ENCODE results near the gene DNAJB6. TPM values are rescaled to one million over a fixed set of nuclear protein-coding genes. Genes with fewer than 3 reads are reported as not detected.

DNAJB6 gene
- total RNA-seq, 4 donors from 2014 or later: 152 to 230 (median 185) TPM

DNA sequence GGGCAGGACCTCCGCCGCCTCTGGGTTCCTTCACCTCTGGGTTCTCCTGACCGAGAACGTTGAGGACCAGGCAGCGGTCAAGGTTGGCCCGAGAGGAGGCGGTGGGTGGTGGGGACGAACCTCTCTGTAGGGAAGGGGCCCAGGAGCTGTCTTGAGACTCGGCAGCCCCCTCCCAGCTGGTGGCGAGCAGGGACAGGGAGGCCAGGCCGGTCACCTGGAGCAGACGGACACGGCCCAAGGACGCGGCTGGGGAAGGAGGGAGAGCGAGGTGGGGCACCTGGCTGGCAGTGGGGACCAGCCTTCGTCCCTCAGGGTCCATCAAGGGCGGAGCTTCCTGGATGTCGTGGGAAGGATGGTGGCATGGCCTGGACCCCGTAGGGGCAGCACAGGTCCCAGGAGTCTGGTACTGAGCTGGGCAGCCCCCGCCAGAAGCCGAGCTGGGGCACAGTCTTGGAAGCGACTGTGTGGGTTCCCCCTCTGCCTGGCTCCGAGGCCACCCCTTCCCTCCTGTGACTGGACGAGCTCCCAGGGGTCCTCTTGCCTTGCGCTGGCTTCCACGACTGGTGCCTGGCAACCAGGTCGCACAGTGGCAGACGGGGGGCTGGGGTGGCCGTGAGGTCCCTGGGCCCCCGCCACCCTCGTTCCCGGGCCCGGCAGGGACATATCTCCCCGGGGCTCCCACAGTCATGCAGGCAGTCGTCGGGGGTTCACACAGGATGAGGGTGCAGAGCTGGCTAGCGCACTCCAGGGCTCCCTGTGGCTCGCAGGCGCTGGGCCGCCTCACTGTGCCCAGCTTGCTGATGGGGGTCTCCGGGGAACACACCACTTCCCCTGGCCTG is 89.9 kb downstream of the DNAJB6 start:
- peak in 1 of 2 donors; percentile 46 for DNase-seq (ENCODE audit: low spot score in 2 of 2)
- H3K27me3 ChIP-seq: no peaks in the 10 kb centered on the region
- no peak overlapping the region for H3K4me3 ChIP-seq
- H3K4me1 ChIP-seq: no peaks in the 10 kb centered on the region
- H3K36me3 ChIP-seq: peaks cover 6% of the 10 kb centered on the region
- no peak overlapping the region for H3K27ac ChIP-seq
- H3K9me3 ChIP-seq: no peaks in the 10 kb centered on the region
- TF ChIP-seq POLR2AphosphoS5 (IDR thresholded peaks at IDR 0.05) (no peak), EP300 (IDR thresholded peaks at IDR 0.05) (no peak), POLR2A (IDR thresholded peaks at IDR 0.05) (no peak)
- TF ChIP-seq, protein P1, sequence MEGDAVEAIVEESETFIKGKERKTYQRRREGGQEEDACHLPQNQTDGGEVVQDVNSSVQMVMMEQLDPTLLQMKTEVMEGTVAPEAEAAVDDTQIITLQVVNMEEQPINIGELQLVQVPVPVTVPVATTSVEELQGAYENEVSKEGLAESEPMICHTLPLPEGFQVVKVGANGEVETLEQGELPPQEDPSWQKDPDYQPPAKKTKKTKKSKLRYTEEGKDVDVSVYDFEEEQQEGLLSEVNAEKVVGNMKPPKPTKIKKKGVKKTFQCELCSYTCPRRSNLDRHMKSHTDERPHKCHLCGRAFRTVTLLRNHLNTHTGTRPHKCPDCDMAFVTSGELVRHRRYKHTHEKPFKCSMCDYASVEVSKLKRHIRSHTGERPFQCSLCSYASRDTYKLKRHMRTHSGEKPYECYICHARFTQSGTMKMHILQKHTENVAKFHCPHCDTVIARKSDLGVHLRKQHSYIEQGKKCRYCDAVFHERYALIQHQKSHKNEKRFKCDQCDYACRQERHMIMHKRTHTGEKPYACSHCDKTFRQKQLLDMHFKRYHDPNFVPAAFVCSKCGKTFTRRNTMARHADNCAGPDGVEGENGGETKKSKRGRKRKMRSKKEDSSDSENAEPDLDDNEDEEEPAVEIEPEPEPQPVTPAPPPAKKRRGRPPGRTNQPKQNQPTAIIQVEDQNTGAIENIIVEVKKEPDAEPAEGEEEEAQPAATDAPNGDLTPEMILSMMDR (IDR thresholded peaks at IDR 0.05): no peak
- WGBS: 87% methylated on average over 25 of the region's 42 CpGs

DNA sequence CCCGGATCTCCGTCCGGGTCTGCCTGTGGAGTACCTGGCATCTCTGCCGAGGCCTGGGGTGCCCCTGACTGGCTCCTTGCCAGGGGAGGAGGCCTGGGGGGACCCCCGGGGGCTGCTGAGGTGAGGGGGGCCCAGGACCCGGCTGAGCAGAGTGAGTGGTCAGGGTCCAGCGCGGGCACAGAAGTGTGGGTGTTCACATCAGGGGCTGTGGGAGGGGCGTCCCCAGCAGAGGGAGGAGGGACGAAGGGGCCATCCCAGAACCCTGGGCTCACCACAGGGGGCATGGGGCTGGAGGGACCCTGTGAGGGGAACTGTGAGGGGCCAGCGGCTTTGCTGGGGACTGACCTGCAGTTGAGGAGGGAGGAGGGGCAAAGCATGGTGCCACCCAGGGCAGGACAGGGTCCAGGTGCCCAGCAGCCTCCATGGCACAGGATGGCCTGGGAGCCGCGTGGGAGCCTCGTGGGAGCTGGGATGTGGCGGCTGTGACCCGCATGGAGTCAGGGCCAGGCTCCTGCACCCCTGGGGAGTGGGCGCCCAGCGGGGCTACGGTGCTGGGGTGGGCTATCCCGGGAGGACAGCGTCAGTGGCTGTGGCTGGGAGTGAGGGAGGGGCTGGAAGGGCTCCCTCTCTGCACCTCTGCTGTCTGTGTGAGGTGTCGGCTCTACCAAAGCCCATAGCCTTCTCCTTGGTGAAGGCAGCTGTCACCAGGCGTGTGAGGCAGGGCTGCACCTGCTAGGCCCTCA is 91.2 kb downstream of the DNAJB6 start:
- TF ChIP-seq, protein P1 (IDR thresholded peaks at IDR 0.05): no peak
- TF ChIP-seq EP300 (IDR thresholded peaks at IDR 0.05) (no peak), POLR2A (IDR thresholded peaks at IDR 0.05) (no peak), POLR2AphosphoS5 (IDR thresholded peaks at IDR 0.05) (no peak)
- 89% methylated on average over 11 of the region's 23 CpGs for WGBS

DNA sequence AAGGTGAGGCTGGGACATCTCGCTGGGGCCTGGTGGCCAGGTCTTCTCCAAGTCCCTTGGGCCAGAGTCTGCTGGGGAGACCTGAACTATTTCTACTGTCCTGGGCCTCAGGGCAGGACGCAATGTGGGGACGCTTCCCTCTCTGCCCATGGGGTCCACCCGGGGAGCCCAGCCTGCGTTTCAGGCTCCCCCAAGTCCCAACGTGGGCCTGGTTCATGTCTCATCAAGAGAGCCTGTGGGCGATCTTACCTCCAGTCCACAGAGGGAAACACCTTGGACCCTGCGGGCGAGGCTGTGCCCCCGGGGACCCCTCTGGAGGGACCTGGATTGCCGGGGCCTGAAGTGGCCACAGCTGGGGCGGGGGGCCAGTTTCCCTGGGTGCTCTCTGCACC is 91.7 kb downstream of the DNAJB6 start:
- H3K9me3 ChIP-seq: no peaks in the 10 kb centered on the region
- H3K27me3 ChIP-seq: no peaks in the 10 kb centered on the region
- WGBS: 100% methylated on average over 2 of the region's 12 CpGs
- H3K27ac ChIP-seq: no peak overlapping the region
- H3K4me1 ChIP-seq: peaks cover 9% of the 10 kb centered on the region
- H3K4me3 ChIP-seq: no peak overlapping the region
- TF ChIP-seq EP300 (IDR thresholded peaks at IDR 0.05): no peak
- TF ChIP-seq, protein P1 (IDR thresholded peaks at IDR 0.05): no peak
- TF ChIP-seq POLR2AphosphoS5 (IDR thresholded peaks at IDR 0.05): no peak
- TF ChIP-seq POLR2A (IDR thresholded peaks at IDR 0.05): no peak
- DNase-seq (ENCODE audit: low spot score in 2 of 2): peak in 1 of 2 donors; percentile 50
- no peaks in the 10 kb centered on the region for H3K36me3 ChIP-seq

More for the DNA sequence above, 91.2 kb downstream of the DNAJB6 start:
- Histone ChIP-seq H3K9me3 (no peaks in the 10 kb centered on the region), H3K27me3 (no peaks in the 10 kb centered on the region), H3K36me3 (no peaks in the 10 kb centered on the region), H3K4me3 (no peak overlapping the region), H3K27ac (no peak overlapping the region), H3K4me1 (peaks cover 7% of the 10 kb centered on the region)
- DNase-seq (ENCODE audit: low spot score in 2 of 2): peak in 1 of 2 donors; percentile 55

DNA sequence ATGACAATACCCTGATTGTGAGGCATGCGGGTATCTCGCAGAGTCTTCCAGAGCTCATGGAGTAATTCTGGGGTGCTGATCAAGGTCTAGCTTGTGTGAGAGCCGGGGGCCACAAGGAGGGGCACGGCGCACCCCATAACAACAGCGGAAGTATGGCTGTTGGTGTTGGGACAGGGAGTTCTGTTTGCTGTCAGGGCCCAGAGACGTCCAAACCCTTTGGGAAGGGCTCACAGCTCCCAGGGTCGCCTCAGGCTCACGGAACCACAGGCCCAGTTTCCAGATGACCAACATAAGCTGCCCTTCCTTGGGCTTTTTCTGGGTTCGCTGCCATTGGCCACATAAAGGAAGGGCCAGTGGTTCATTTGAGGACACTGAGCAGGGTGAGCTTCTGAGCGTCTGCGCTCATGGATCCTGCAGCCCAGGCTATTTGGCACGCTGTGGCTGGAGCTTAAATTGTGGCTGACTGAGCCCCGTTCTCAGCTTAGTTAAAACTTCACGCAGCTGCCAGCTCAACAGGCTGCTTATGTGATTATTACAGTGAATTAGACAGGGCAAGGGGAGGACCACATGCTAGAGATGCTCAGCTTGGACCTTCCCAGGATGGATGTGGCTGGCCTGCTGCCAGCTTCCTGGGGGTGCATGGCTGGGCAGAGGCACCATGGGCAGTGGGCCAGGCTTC is 92.3 kb downstream of the DNAJB6 start:
- Histone ChIP-seq H3K4me1 (peaks cover 9% of the 10 kb centered on the region), H3K9me3 (no peaks in the 10 kb centered on the region), H3K27me3 (no peaks in the 10 kb centered on the region), H3K27ac (no peak overlapping the region), H3K36me3 (no peaks in the 10 kb centered on the region), H3K4me3 (no peak overlapping the region)
- WGBS: 74% methylated on average over 9 of the region's 15 CpGs
- DNase-seq (ENCODE audit: low spot score in 2 of 2): no peak
- TF ChIP-seq EP300 (IDR thresholded peaks at IDR 0.05): no peak
- TF ChIP-seq, protein P1 (IDR thresholded peaks at IDR 0.05): no peak
- no peak for TF ChIP-seq POLR2AphosphoS5 (IDR thresholded peaks at IDR 0.05)
- no peak for TF ChIP-seq POLR2A (IDR thresholded peaks at IDR 0.05)

Data from suprapubic skin (tissue), 4 donors.